WI38 (cell line): ENCODE data around the gene ADAD2.
A peak's percentile ranks its signal among the peaks of the same experiment; 100 is the strongest.

Experiments used
- H3K4me3 ChIP-seq: 2 replicates; pipeline ENCODE4 v1.5.1; 2011; ENCODE audit warnings: low read depth, mild to moderate bottlenecking, control low read depth, low read length
- TF ChIP-seq, protein P1 (sequence below): IDR thresholded peaks from 2 replicates; pipeline ENCODE4 v1.5.1; 2012; ENCODE audit warnings: low read depth, mild to moderate bottlenecking, control low read depth, low read length

Gene ADAD2

DNA sequence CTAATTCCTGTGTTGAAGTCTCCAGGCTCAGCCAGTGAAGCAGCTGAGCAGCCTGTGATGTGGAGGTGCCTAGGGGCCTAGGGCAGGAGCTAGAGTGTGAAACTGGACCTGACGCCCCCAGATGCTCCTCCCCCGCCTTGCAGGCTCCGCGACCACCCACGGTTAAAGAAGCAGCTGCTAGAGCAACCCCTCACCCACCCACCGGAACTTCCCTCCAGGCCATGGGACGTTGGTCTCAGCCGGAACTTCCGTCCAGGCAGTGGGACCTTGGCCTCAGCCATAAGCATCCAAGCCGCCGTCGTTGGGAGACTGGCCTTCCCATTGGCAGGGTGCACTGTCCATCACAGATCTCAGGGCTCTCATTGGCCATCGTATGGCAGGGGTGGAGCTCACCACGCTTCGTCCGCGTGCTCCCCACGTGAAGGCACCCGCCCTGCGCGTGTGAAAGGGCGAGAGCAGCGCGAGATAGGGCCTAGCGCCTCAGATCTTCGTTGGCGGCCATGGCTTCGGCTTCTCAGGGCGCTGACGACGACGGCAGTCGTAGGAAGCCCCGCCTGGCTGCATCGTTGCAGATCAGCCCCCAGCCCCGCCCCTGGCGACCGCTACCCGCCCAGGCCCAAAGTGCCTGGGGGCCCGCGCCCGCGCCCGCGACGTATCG is at the start of gene ADAD2:
Gene ADAD2, plus strand, starts transcription at position 427 of the 658 bp plus-strand sequence. Its CDS starts 74 bp downstream, at position 501.
- H3K4me3 ChIP-seq = no peak within 1 kb of the TSS
- TF ChIP-seq, protein P1, sequence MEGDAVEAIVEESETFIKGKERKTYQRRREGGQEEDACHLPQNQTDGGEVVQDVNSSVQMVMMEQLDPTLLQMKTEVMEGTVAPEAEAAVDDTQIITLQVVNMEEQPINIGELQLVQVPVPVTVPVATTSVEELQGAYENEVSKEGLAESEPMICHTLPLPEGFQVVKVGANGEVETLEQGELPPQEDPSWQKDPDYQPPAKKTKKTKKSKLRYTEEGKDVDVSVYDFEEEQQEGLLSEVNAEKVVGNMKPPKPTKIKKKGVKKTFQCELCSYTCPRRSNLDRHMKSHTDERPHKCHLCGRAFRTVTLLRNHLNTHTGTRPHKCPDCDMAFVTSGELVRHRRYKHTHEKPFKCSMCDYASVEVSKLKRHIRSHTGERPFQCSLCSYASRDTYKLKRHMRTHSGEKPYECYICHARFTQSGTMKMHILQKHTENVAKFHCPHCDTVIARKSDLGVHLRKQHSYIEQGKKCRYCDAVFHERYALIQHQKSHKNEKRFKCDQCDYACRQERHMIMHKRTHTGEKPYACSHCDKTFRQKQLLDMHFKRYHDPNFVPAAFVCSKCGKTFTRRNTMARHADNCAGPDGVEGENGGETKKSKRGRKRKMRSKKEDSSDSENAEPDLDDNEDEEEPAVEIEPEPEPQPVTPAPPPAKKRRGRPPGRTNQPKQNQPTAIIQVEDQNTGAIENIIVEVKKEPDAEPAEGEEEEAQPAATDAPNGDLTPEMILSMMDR = no peak

DNA sequence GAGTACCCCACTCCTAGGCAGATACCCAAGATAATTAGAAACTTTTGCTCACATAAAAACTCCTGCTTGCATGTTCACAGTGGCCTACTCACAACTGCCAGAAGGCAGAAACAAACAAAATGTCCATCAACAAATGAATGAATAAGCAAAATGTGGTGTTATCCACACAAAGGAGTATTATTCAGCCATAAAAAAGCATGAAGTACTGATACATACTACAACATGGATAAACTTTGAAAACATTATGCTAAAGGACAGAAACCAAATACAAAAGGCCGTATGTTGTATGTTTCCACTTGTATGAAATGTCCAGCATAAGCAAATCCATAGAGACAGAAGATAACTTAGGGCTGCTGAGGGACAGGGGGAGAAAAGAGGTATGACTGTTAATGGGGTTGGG is 47.9 kb upstream of the ADAD2 start:
- no peak overlapping the region for H3K4me3 ChIP-seq
- TF ChIP-seq, protein P1 = no peak

DNA sequence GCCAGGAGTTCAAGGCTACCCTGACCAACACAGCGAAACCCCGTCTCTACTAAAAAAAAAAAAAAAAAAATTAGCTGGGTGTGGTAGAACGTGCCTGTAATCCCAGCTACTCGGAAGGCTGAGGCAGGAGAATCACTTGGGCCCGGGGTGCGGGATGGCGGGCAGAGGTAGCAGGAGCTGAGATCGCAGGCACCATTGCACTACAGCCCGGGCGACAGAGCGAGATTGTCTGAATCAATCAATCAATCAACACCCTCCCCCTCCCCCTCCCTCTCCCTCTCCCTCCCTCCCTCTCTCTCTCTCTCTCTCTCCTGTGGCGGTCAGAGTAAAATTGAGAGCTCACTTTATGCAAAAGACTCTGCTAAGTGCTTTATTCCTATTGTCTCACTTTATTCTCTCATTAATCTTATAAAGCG is 47.2 kb upstream of the ADAD2 start:
- TF ChIP-seq, protein P1 = no peak
- H3K4me3 ChIP-seq = peak overlapping the region; percentile 71

DNA sequence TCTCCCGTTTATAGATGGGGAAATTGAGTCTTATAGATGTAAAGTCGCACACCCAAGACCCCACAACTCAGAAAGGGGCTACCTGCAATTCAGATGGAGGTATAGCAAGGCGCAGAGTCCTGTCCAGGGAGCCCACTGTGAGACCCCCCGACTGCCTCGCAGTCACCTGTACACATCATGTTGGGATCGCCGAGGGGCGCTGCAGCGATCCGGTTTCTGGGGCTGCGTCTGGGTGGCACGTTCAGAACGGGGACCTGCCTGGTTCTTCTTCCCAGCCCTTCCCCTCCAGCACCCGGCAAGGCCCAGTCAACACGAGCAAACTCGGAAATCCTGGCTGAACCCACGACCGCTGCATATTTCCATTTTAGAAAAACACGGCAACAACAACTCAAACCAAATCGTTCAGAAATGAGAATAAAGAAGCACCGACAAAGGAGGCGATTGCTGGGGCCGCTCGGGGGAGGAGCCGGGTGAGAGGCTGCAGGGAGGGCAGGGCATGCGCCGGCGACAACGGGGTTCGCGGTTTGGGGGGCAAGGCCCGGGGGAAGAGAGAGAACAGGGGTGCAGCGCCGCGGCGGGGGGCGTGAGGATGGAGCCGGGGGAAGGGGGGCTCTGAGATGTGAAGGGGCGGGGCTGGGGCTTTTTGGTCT is 46.6 kb upstream of the ADAD2 start:
- TF ChIP-seq, protein P1 = no peak
- H3K4me3 ChIP-seq = peak overlapping the region; percentile 71

DNA sequence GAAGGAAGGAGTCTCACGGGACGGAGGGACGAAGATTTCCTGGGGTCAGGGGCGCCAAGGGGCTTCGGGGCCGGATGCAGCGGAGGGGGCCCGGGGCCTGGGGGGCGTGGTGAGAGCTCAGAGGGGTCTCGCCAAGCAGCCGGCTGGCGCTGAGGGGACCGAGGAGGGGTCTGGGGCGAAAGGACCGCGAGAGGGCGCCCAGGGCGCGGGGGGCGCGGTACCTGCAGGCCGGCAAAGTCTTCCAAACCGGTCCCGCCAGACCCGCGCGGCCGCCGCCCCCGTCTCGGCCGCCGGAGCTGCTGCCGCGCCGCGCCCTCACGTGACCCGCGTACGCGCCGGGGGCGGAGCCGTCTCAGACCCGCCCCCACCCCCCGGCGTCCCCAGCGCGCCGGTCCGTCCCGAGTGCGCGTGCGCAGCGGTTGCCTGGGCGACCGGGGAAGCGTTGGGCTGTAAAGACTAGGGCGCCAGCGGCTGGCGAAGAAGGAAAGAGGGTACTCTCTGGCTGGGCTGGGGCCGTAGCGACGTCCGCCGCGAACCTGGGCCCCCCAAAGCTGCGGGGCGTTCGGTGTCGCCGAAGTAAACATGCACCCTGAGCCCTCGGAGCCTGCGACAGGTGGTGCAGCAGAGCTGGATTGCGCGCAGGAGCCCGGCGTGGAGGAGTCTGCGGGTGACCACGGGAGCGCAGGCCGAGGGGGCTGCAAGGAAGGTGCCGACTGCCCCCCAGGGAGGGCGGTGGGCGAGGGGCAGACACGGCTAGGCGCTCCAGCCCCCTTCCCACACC is 45.9 kb upstream of the ADAD2 start, which contains the start of the genes DNAAF1 and HSDL1:
Gene DNAAF1, plus strand, starts transcription at position 450 of the 781 bp plus-strand sequence. Its CDS starts 133 bp downstream, at position 583.
Gene HSDL1, minus strand, starts transcription at position 319 of the 781 bp plus-strand sequence. CDS start 13,856 bp downstream, outside the sequence.
- peak within 1 kb of the TSS; percentile 71 for H3K4me3 ChIP-seq
- TF ChIP-seq, protein P1 = no peak

DNA sequence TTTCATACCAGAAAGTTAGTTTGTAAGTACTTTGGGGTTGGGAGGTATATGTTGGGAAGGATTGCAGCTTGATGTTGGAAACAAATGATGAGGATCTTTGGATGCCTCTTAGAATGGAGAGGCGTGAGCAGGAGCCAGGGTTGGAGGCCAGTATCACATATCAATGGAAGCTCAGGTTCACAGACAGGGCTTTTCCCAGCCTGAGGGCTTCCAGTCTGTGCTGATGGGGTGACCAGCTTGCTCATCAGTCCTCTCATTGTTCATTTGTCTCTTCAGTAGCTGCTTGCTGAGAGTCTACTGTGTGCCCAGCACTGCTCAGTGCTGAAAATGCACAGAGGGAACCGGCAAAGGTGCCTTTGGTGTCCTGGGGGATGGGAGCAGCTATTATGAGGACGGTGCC is 40.0 kb upstream of the ADAD2 start:
- TF ChIP-seq, protein P1 = no peak

More for the DNA sequence above, 40.0 kb upstream of the ADAD2 start:
- H3K4me3 ChIP-seq = no peak overlapping the region
